ENCODE results near the gene KANSL1. TPM values are rescaled to one million over a fixed set of nuclear protein-coding genes. Genes with fewer than 3 reads are reported as not detected.

The KANSL1 gene
- total and polyA plus RNA-seq, 7 donors = 9.7 to 130 (median 70.7) TPM

Small RNA genes lying within 50 kb of the gene (small RNA-seq; reads per million reads assigned to genes)
- 0 reads per million in 3 donors for gene RF00019

Other genes starting within 250 kb of the KANSL1 start
- gene STH, start 194.2 kb downstream of the KANSL1 start, total RNA-seq = not detected
- gene STH, start 194.2 kb downstream of the KANSL1 start, polyA plus RNA-seq = not detected
- 1 to 10 TPM; 1.2 to 4.7 (median 1.6) TPM for gene LRRC37A, start 101.7 kb upstream of the KANSL1 start, total RNA-seq
- gene LRRC37A, start 101.7 kb upstream of the KANSL1 start, polyA plus RNA-seq = 1 to 10 TPM in 1 of 3 donors, under 1 TPM in 2; 0.60 to 1.7 (median 0.69) TPM
- 10 to 100 TPM; 11.2 to 29.6 (median 19.1) TPM for gene ARL17B, start 168.3 kb upstream of the KANSL1 start, total RNA-seq
- 1 to 10 TPM; 6.0 to 8.8 (median 6.0) TPM for gene ARL17B, start 168.3 kb upstream of the KANSL1 start, polyA plus RNA-seq